HCT116 (cell line): ENCODE measurements around the gene THPO. TPM values are rescaled to one million over a fixed set of nuclear protein-coding genes. Genes with fewer than 3 reads are reported as not detected.

Experiments
- ATAC-seq: fragments of 200-7000 bp; cut with Tn5 transposase; 2 replicates; pipeline ENCODE4 v1.9.1; 2020; ENCODE audit warnings: mild to moderate bottlenecking, moderate library complexity
- BruUV-seq: library from RNA; stranded (reverse); fragments of 400-500 nt; replicated peaks from 2 replicates; lab custom pipeline; 2021; lab: Mats Ljungman, UMichigan
- CTCF ChIA-PET: fragments of 300-600 bp; sonication (Branson Sonifier 250); formaldehyde crosslinking; loops from one replicate; lab custom pipeline; 2021; ENCODE audit warnings: antibody characterized with exemption; lab: Charles Lee
- POLR2A ChIA-PET: fragments of 300-600, 350-600 bp; sonication (Branson Sonifier 250); formaldehyde crosslinking; loops from one replicate; lab custom pipeline; 2021; ENCODE audit warnings: antibody characterized with exemption; lab: Charles Lee
- RAD21 ChIA-PET, 2 experiments: fragments of 300-600 bp; sonication (Branson Sonifier 250); formaldehyde crosslinking; loops; one replicate each; lab custom pipeline; 2023; ENCODE audit warnings: low total read pairs in 2 of 2; ENCODE audit not compliant: uncharacterized antibody in 2 of 2, unreplicated experiment in 2 of 2, low non-redundant PET in 1 of 2; lab: Charles Lee
- DNase-seq: peaks from one replicate; pipeline ENCODE4 v3.0.0-alpha.2; 2010; ENCODE audit warnings: low read depth, low spot score
- H2AFZ ChIP-seq: fragments of 200-600 bp; shearing (Covaris generic), sonication (generic); 2 replicates; pipeline ENCODE4 v1.6.1; 2017; ENCODE audit warnings: low read depth, mixed run types, mixed read lengths, antibody characterized with exemption, low read length; ENCODE audit not compliant: poor library complexity, severe bottlenecking
- H3K27ac ChIP-seq: 2 replicates; pipeline ENCODE4 v1.5.1; 2012; ENCODE audit warnings: low read depth, low read length
- H3K27me3 ChIP-seq: fragments of 200-600 bp; sonication (generic); 2 replicates; pipeline ENCODE4 v1.6.1; 2016; ENCODE audit warnings: mixed run types, low read length, mixed read lengths; ENCODE audit not compliant: insufficient read depth
- H3K36me3 ChIP-seq, 2 experiments: fragments of 200-500 bp in 1 of 2; fragments of 200-600 bp in 1 of 2; sonication (Bioruptor generic) in 1 of 2; sonication (generic) in 1 of 2; 2 replicates each; pipeline versions ENCODE4 v1.5.1 to v1.6.1; 2014 to 2016; ENCODE audit warnings: low read length in 2 of 2, inconsistent platforms in 1 of 2, mixed read lengths in 1 of 2, mixed run types in 1 of 2; ENCODE audit not compliant: insufficient read depth in 2 of 2, control insufficient read depth in 1 of 2
- H3K4me1 ChIP-seq, 2 experiments: fragments of 200-600 bp in 1 of 2; sonication (generic) in 1 of 2; 2 replicates each; pipeline versions ENCODE4 v1.5.1 to v1.6.1; 2012 to 2017; ENCODE audit warnings: low read length in 2 of 2, inconsistent platforms in 1 of 2, mild to moderate bottlenecking in 1 of 2, mixed read lengths in 1 of 2, mixed run types in 1 of 2, moderate library complexity in 1 of 2; ENCODE audit not compliant: insufficient read depth in 2 of 2, control insufficient read depth in 1 of 2
- H3K4me2 ChIP-seq: fragments of 200-600 bp; sonication (generic); 2 replicates; pipeline ENCODE4 v1.6.1; 2017; ENCODE audit warnings: mixed run types, low read length, mixed read lengths
- H3K4me3 ChIP-seq, 2 experiments: fragments of 200-600 bp in 1 of 2; sonication (generic) in 1 of 2; replicated peaks in 1 of 2; 2 replicates each; pipeline ENCODE4 v1.5.1; 2011 to 2016; ENCODE audit warnings: low read length in 2 of 2, control low read depth in 1 of 2, low read depth in 1 of 2, mild to moderate bottlenecking in 1 of 2, mixed read lengths in 1 of 2, mixed run types in 1 of 2
- H3K79me2 ChIP-seq: fragments of 200-600 bp; sonication (generic); 2 replicates; pipeline ENCODE4 v1.6.1; 2017; ENCODE audit warnings: mild to moderate bottlenecking, mixed run types, low read length, moderate library complexity, mixed read lengths; ENCODE audit not compliant: insufficient read depth
- H3K9ac ChIP-seq: fragments of 200-600 bp; sonication (generic); 2 replicates; pipeline ENCODE4 v1.6.1; 2016; ENCODE audit warnings: low read length, mixed read lengths
- H3K9me2 ChIP-seq: fragments of 200-600 bp; sonication (generic), shearing (Covaris generic); 2 replicates; pipeline ENCODE4 v1.6.1; 2017; ENCODE audit warnings: mixed run types, mild to moderate bottlenecking, moderate library complexity; ENCODE audit not compliant: insufficient read depth
- H3K9me3 ChIP-seq, 2 experiments: fragments of 200-500 bp in 1 of 2; fragments of 200-600 bp in 1 of 2; sonication (Bioruptor generic) in 1 of 2; sonication (generic) in 1 of 2; 2 replicates each; pipeline ENCODE4 v1.6.1; 2014 to 2017; ENCODE audit warnings: low read length in 2 of 2, mixed read lengths in 2 of 2, inconsistent platforms in 1 of 2, low read depth in 1 of 2, mild to moderate bottlenecking in 1 of 2, mixed run types in 1 of 2, moderate library complexity in 1 of 2; ENCODE audit not compliant: control insufficient read depth in 1 of 2, insufficient read depth in 1 of 2
- H4K20me1 ChIP-seq: fragments of 200-600 bp; sonication (generic), shearing (Covaris generic); 2 replicates; pipeline ENCODE4 v1.6.1; 2017; ENCODE audit warnings: mixed run types, mild to moderate bottlenecking, moderate library complexity; ENCODE audit not compliant: insufficient read depth
- ATF3 ChIP-seq: IDR thresholded peaks from 2 replicates; pipeline ENCODE4 v1.6.1; 2012
- CEBPB ChIP-seq: IDR thresholded peaks from 2 replicates; pipeline ENCODE4 v1.6.1; 2012; ENCODE audit warnings: low read depth
- EGR1 ChIP-seq: IDR thresholded peaks from 2 replicates; pipeline ENCODE4 v1.6.1; 2012; ENCODE audit warnings: low read depth
- ELF1 ChIP-seq: IDR thresholded peaks from 2 replicates; pipeline ENCODE4 v1.6.1; 2012; ENCODE audit warnings: low read depth, borderline replicate concordance
- EZH2 ChIP-seq: fragments of 200-600 bp; sonication (generic); IDR thresholded peaks from 2 replicates; pipeline ENCODE4 v1.6.1; 2017; ENCODE audit warnings: antibody characterized with exemption, mixed run types
- EZH2phosphoT487 ChIP-seq: fragments of 200-600 bp; IDR thresholded peaks from 2 replicates; pipeline ENCODE4 v1.6.1; 2018; ENCODE audit warnings: antibody characterized with exemption, borderline replicate concordance
- FOSL1 ChIP-seq: IDR thresholded peaks from 2 replicates; pipeline ENCODE4 v1.6.1; 2012; ENCODE audit warnings: low read depth
- JUND ChIP-seq: IDR thresholded peaks from 2 replicates; pipeline ENCODE4 v1.6.1; 2012
- POLR2A ChIP-seq: IDR thresholded peaks from 2 replicates; pipeline ENCODE4 v1.7.0; 2011; ENCODE audit warnings: borderline replicate concordance; ENCODE audit not compliant: insufficient read depth, insufficient read length; ENCODE audit errors: extremely low read depth
- POLR2AphosphoS5 ChIP-seq: IDR thresholded peaks from 2 replicates; pipeline ENCODE4 v1.6.1; 2011; ENCODE audit warnings: mild to moderate bottlenecking, low read depth, low read length, moderate library complexity
- SIN3A ChIP-seq: IDR thresholded peaks from 2 replicates; pipeline ENCODE4 v1.6.1; 2012; ENCODE audit warnings: low read depth
- ZFX ChIP-seq: fragments of 450-650 bp; IDR thresholded peaks from 2 replicates; pipeline ENCODE4 v1.6.1; 2017
- intact Hi-C: fragments of 100-400 bp; cut with micrococcal nuclease; formaldehyde crosslinking; loops from 2 replicates; pipeline ENCODE4 v1.10.0; 2022
- total RNA-seq: library from RNA; stranded (reverse); gene quantifications from one replicate; pipeline ENCODE4 v1.2.1, GENCODE V29; 2021; ENCODE audit not compliant: unreplicated experiment
- TF ChIP-seq, protein P1 (sequence below): IDR thresholded peaks from 2 replicates; pipeline ENCODE4 v1.6.1; 2012
- TF ChIP-seq, protein P2 (sequence below): IDR thresholded peaks from 2 replicates; pipeline ENCODE4 v1.6.1; 2011; ENCODE audit warnings: mild to moderate bottlenecking, low read length, moderate library complexity; ENCODE audit not compliant: insufficient replicate concordance; ENCODE audit errors: extremely low read depth
- TF ChIP-seq, protein P3 (sequence below), 3 experiments: fragments of 200-600 bp in 1 of 3; sonication (generic) in 1 of 3; IDR thresholded peaks in 2 of 3; conservative IDR thresholded peaks in 1 of 3; 2 replicates each; pipeline ENCODE4 v1.5.1; 2012 to 2017; ENCODE audit warnings: low read depth in 2 of 3, low read length in 2 of 3, antibody characterized with exemption in 1 of 3, borderline replicate concordance in 1 of 3, control low read depth in 1 of 3, mild to moderate bottlenecking in 1 of 3, mixed read lengths in 1 of 3, mixed run types in 1 of 3, moderate library complexity in 1 of 3; ENCODE audit not compliant: insufficient read depth in 1 of 3

THPO gene
- total RNA-seq, 1 experiment from 2014 or later, result not detected

- Histone ChIP-seq H4K20me1 (no peaks in the 10 kb centered on the region), H3K9me2 (no peaks in the 10 kb centered on the region), H3K9me3 (no peaks in the 10 kb centered on the region), H3K9ac (no peak overlapping the region), H3K79me2 (no peaks in the 10 kb centered on the region), H3K36me3 (no peaks in the 10 kb centered on the region), H3K27ac (no peak overlapping the region)
- no peak for DNase-seq
- no TSS peak for BruUV-seq
- ChIA-PET CTCF (no interaction called here), POLR2A (no interaction called here)
- intact Hi-C loops, result no loop called here
- no peak for TF ChIP-seq EGR1
- TF ChIP-seq FOSL1, result no peak
- TF ChIP-seq EZH2, result no peak
- TF ChIP-seq, protein P1, sequence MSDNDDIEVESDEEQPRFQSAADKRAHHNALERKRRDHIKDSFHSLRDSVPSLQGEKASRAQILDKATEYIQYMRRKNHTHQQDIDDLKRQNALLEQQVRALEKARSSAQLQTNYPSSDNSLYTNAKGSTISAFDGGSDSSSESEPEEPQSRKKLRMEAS, result no peak
- no peak for TF ChIP-seq EZH2phosphoT487
- TF ChIP-seq, protein P2, sequence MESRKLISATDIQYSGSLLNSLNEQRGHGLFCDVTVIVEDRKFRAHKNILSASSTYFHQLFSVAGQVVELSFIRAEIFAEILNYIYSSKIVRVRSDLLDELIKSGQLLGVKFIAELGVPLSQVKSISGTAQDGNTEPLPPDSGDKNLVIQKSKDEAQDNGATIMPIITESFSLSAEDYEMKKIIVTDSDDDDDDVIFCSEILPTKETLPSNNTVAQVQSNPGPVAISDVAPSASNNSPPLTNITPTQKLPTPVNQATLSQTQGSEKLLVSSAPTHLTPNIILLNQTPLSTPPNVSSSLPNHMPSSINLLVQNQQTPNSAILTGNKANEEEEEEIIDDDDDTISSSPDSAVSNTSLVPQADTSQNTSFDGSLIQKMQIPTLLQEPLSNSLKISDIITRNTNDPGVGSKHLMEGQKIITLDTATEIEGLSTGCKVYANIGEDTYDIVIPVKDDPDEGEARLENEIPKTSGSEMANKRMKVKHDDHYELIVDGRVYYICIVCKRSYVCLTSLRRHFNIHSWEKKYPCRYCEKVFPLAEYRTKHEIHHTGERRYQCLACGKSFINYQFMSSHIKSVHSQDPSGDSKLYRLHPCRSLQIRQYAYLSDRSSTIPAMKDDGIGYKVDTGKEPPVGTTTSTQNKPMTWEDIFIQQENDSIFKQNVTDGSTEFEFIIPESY, result no peak
- no peak for TF ChIP-seq ELF1
- TF ChIP-seq JUND, result no peak
- no peak for TF ChIP-seq ATF3
- TF ChIP-seq CEBPB, result no peak
- TF ChIP-seq POLR2A, result no peak
- no peak for TF ChIP-seq ZFX
- TF ChIP-seq, protein P3, sequence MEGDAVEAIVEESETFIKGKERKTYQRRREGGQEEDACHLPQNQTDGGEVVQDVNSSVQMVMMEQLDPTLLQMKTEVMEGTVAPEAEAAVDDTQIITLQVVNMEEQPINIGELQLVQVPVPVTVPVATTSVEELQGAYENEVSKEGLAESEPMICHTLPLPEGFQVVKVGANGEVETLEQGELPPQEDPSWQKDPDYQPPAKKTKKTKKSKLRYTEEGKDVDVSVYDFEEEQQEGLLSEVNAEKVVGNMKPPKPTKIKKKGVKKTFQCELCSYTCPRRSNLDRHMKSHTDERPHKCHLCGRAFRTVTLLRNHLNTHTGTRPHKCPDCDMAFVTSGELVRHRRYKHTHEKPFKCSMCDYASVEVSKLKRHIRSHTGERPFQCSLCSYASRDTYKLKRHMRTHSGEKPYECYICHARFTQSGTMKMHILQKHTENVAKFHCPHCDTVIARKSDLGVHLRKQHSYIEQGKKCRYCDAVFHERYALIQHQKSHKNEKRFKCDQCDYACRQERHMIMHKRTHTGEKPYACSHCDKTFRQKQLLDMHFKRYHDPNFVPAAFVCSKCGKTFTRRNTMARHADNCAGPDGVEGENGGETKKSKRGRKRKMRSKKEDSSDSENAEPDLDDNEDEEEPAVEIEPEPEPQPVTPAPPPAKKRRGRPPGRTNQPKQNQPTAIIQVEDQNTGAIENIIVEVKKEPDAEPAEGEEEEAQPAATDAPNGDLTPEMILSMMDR (IDR thresholded peaks at IDR 0.05 in 2 of 3, conservative IDR thresholded peaks at IDR 0.05 in 1 of 3; ENCODE audit: borderline replicate concordance in 1 of 3, insufficient read depth in 1 of 3, low read depth in 2 of 3, low read length in 2 of 3), result no peak
- TF ChIP-seq SIN3A, result no peak
- TF ChIP-seq POLR2AphosphoS5, result no peak
- TF ChIP-seq, all 23 proteins: peak for 0
- Histone ChIP-seq H2AFZ (no peak overlapping the region), H3K4me3 (no peak overlapping the region), H3K4me2 (no peak overlapping the region), H3K4me1 (no peaks in the 10 kb centered on the region), H3K27me3 (no peaks in the 10 kb centered on the region)
- RAD21 ChIA-PET, result no interaction called here
- ATAC-seq, result no peak
These were observed 45.6 kb upstream of the THPO start for GRCh38 chr3:184423561-184423960.
